ENCODE measurements around the gene PDE1C. TPM values are rescaled to one million over a fixed set of nuclear protein-coding genes. Genes with fewer than 3 reads are reported as not detected.

Gene PDE1C
- total RNA-seq = 2.9 and 3.0 TPM in 2 replicates

GRCh38 chr7:32070406-32071360 is at the start of gene PDE1C:
Gene PDE1C, minus strand, starts transcription at chr7:32070407.

Data from bronchus fibroblast of lung (primary cell).